Astrocyte (in vitro differentiated cells and primary cell): ENCODE data around the gene LRRC26.

Source experiments
- EZH2 ChIP-seq: IDR thresholded peaks from 2 replicates; pipeline ENCODE4 v1.6.1; 2012; ENCODE audit warnings: mild to moderate bottlenecking, low read length, inconsistent platforms; ENCODE audit not compliant: insufficient read depth
- TF ChIP-seq, protein P1 (sequence below): IDR thresholded peaks from 2 replicates; pipeline ENCODE4 v1.5.1; 2011; ENCODE audit warnings: low read depth, mild to moderate bottlenecking, inconsistent platforms, low read length, moderate library complexity; ENCODE audit not compliant: insufficient read depth

DNA sequence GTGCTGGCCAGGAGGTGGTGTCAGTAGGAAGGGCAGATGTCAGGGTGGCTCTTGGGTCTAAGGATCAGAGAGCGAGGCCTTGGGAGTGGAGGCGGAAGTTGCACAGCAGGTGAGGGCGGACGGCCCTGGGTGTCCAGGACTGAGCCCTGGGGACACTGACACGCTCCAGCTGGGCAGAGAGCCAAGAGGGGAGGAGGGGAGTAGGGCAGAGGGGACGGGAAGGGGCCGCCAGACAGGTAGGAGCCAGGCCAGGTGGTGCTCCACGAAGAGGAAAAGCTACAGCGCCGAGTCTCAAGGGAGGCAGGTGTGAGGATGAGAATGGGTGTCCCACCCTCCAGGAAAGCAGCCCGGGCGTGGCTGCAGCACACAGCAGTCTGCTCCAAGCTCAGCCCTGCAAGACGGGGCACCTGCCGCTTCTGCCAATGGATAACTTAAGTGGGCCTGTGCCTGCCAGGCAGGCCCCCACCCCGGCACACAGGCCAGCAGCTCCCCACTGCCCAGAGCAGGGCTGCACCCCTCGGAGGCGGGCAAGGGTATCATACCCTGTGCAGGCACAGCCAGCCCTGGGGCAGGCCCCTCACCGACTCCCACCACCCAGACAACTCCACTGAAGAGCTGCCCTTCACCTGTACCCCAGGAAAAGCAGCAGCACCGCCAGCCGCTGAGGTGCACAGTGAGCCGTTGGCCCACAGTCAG, 25.8 kb upstream of the LRRC26 start:
- TF ChIP-seq, protein P1, sequence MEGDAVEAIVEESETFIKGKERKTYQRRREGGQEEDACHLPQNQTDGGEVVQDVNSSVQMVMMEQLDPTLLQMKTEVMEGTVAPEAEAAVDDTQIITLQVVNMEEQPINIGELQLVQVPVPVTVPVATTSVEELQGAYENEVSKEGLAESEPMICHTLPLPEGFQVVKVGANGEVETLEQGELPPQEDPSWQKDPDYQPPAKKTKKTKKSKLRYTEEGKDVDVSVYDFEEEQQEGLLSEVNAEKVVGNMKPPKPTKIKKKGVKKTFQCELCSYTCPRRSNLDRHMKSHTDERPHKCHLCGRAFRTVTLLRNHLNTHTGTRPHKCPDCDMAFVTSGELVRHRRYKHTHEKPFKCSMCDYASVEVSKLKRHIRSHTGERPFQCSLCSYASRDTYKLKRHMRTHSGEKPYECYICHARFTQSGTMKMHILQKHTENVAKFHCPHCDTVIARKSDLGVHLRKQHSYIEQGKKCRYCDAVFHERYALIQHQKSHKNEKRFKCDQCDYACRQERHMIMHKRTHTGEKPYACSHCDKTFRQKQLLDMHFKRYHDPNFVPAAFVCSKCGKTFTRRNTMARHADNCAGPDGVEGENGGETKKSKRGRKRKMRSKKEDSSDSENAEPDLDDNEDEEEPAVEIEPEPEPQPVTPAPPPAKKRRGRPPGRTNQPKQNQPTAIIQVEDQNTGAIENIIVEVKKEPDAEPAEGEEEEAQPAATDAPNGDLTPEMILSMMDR: no peak
- TF ChIP-seq EZH2: no peak
